ENCODE results near the gene LRRC49. TPM values are rescaled to one million over a fixed set of nuclear protein-coding genes. Genes with fewer than 3 reads are reported as not detected.
"Not testable (repeated sequence)": the region's sequence is repeated elsewhere in the genome, so short reads cannot be mapped to it uniquely, and the experiment has no call there.

The LRRC49 gene
- total RNA-seq, 2 experiments from 2014 or later: not detected

GRCh38 chr15:71011503-71012155 is 119.0 kb downstream of the LRRC49 start:
- Mint-ChIP-seq H3K4me3 (no peak overlapping the region), H3K36me3 (ENCODE audit: low read depth) (no peaks in the 10 kb centered on the region), H3K27me3 (ENCODE audit: low read depth) (peaks cover 7% of the 10 kb centered on the region), H3K27ac (no peak overlapping the region), H3K4me1 (ENCODE audit: low read depth) (no peaks in the 10 kb centered on the region), H3K9me3 (ENCODE audit: insufficient read depth) (no peaks in the 10 kb centered on the region)
- no peak for ATAC-seq
- POLR2A ChIA-PET: no interaction called here
- CTCF ChIA-PET: no interaction called here
- DNase-seq: no peak

GRCh38 chr15:71013446-71013845 is 120.8 kb downstream of the LRRC49 start:
- CTCF ChIA-PET: no interaction called here
- Mint-ChIP-seq H3K4me1 (ENCODE audit: low read depth) (no peaks in the 10 kb centered on the region), H3K27me3 (ENCODE audit: low read depth) (peaks cover 7% of the 10 kb centered on the region), H3K36me3 (ENCODE audit: low read depth) (no peaks in the 10 kb centered on the region), H3K9me3 (ENCODE audit: insufficient read depth) (no peaks in the 10 kb centered on the region), H3K27ac (no peak overlapping the region), H3K4me3 (no peak overlapping the region)
- ATAC-seq (no peak), DNase-seq (no peak)
- POLR2A ChIA-PET: no interaction called here

DNA sequence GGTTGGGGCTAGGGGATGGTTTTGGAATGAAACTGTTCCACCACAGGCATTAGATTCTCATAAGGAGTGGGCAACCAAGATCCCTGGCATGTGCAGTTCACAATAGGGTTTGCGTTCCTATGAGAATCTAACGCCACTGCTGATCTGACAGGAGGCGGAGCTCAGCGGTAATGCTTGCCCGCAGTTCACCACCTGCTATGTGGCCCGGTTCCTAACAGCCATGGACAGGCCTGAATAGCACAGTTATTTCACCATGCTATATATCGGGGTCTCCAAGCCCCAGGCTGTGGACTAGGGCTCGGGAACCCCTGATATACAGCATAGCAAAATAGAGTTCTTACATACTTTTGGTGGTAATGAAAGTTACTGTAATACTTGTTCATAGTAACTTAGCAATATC is 122.7 kb downstream of the LRRC49 start:
- POLR2A ChIA-PET: no interaction called here
- Mint-ChIP-seq H3K36me3 (ENCODE audit: low read depth) (no peaks in the 10 kb centered on the region), H3K27me3 (ENCODE audit: low read depth) (peaks cover 7% of the 10 kb centered on the region), H3K4me1 (ENCODE audit: low read depth) (no peaks in the 10 kb centered on the region), H3K4me3 (no peak overlapping the region), H3K27ac (no peak overlapping the region), H3K9me3 (ENCODE audit: insufficient read depth) (no peaks in the 10 kb centered on the region)
- ATAC-seq: no peak
- DNase-seq: no peak
- CTCF ChIA-PET: no interaction called here

DNA sequence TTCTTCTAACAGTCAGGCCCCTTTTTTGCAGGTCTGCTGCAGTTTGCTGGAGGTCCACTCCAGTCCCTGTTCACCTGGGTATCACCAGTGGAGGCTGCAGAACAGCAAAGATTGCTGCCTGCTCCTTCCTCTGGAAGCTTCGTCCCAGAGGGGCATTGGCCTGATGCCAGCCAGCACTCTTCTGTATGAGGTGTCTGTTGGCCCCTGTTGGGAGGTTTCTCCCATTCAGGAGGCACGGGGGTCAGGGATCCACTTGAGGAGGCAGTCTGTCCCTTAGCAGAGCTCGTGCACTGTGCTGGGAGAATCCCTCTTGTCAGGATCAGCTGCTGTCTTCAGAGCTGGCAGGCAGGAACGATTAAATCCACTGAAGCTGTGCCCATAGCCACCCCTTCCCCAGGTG is 138.6 kb downstream of the LRRC49 start:
- DNase-seq; POLR2A ChIA-PET; H3K27me3 Mint-ChIP-seq (ENCODE audit: low read depth); ATAC-seq; CTCF ChIA-PET; H3K27ac Mint-ChIP-seq; H3K9me3 Mint-ChIP-seq (ENCODE audit: insufficient read depth); H3K4me1 Mint-ChIP-seq (ENCODE audit: low read depth); H3K36me3 Mint-ChIP-seq (ENCODE audit: low read depth); H3K4me3 Mint-ChIP-seq: not testable (repeated sequence)

DNA sequence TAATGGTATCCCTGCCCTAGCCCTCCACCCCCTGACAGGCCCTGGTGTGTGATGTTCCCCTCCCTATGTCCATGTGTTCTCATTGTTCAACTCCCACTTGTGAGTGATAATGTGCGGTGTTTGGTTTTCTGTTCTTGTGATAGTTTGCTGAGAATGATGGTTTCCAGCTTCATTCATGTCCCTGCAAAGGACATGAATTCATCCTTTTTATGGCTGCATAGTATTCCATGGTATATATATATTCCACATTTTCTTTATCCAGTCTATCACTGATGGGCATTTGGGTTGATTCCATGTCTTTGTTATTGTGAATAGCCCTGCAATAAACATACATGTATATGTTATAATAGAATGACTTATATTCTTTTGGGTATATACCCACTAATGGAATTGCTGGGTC is 142.9 kb downstream of the LRRC49 start:
- CTCF ChIA-PET; POLR2A ChIA-PET; ATAC-seq; H3K36me3 Mint-ChIP-seq (ENCODE audit: low read depth); H3K4me1 Mint-ChIP-seq (ENCODE audit: low read depth); H3K27me3 Mint-ChIP-seq (ENCODE audit: low read depth); H3K9me3 Mint-ChIP-seq (ENCODE audit: insufficient read depth); H3K27ac Mint-ChIP-seq; DNase-seq; H3K4me3 Mint-ChIP-seq: not testable (repeated sequence)

DNA sequence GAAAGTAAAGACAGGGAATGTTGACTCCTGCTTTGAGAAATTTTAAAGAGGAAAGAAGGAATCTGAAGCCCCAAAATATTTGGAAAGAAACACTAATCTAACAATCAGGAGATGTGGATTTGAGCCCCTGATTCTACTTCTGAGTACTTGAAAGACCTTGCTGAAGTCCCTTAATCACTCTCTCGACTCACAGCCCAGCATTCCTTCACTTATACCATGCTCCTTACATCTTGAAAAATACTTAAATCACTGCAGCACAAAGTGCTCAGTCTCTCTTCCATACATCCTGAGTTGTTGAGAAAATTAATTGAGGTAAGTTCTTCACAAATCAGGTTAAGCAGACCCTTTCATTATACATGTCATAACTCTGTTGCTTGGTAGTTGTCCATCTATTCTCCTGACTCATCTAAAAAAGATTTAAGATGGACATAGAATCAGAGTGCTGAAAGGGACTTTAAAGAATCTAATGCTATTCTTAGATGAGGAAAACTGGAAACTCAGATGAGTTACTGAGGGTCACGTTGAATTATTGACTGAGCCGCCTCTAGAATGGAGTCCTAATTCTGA is 149.8 kb downstream of the LRRC49 start:
- ATAC-seq (no peak), DNase-seq (no peak)
- Mint-ChIP-seq H3K4me1 (ENCODE audit: low read depth) (no peaks in the 10 kb centered on the region), H3K27me3 (ENCODE audit: low read depth) (peaks cover 7% of the 10 kb centered on the region), H3K4me3 (no peak overlapping the region), H3K27ac (no peak overlapping the region), H3K9me3 (ENCODE audit: insufficient read depth) (no peaks in the 10 kb centered on the region), H3K36me3 (ENCODE audit: low read depth) (no peaks in the 10 kb centered on the region)
- ChIA-PET POLR2A (no interaction called here), CTCF (no interaction called here)

DNA sequence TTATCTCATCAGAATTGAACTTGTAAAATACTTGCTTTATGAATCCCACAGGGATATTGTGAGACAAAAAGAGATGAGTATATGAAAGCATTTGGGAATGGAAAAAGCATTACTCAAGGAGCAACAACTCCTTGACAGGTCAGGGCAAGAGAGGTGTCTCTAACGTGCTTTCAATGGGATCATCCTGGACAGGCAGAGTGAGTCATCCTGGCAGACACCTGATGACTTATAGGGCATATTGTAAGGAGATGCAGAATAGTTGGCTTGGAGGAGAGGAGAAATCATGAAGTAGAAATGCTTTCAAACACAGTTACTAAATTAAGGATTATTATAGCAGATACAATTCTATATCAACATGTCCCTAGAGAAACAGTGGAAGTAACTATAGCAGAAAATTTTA is 150.7 kb downstream of the LRRC49 start:
- no peaks in the 10 kb centered on the region for H3K9me3 Mint-ChIP-seq (ENCODE audit: insufficient read depth)
- ChIA-PET POLR2A (no interaction called here), CTCF (no interaction called here)
- H3K27ac Mint-ChIP-seq: no peak overlapping the region
- no peak overlapping the region for H3K4me3 Mint-ChIP-seq
- no peaks in the 10 kb centered on the region for H3K4me1 Mint-ChIP-seq (ENCODE audit: low read depth)
- DNase-seq (no peak), ATAC-seq (no peak)
- H3K36me3 Mint-ChIP-seq (ENCODE audit: low read depth): no peaks in the 10 kb centered on the region
- H3K27me3 Mint-ChIP-seq (ENCODE audit: low read depth): peaks cover 7% of the 10 kb centered on the region

GRCh38 chr15:71044006-71044405 is 151.4 kb downstream of the LRRC49 start:
- no peak for ATAC-seq
- no peaks in the 10 kb centered on the region for H3K4me1 Mint-ChIP-seq (ENCODE audit: low read depth)
- POLR2A ChIA-PET: no interaction called here
- peaks cover 7% of the 10 kb centered on the region for H3K27me3 Mint-ChIP-seq (ENCODE audit: low read depth)
- H3K27ac Mint-ChIP-seq: no peak overlapping the region
- no peak overlapping the region for H3K4me3 Mint-ChIP-seq
- no peak for DNase-seq
- CTCF ChIA-PET: no interaction called here
- no peaks in the 10 kb centered on the region for H3K9me3 Mint-ChIP-seq (ENCODE audit: insufficient read depth)
- no peaks in the 10 kb centered on the region for H3K36me3 Mint-ChIP-seq (ENCODE audit: low read depth)

- CTCF ChIA-PET; H3K36me3 Mint-ChIP-seq (ENCODE audit: low read depth); ATAC-seq; H3K27ac Mint-ChIP-seq; H3K4me3 Mint-ChIP-seq; POLR2A ChIA-PET; H3K9me3 Mint-ChIP-seq (ENCODE audit: insufficient read depth); H3K27me3 Mint-ChIP-seq (ENCODE audit: low read depth); DNase-seq; H3K4me1 Mint-ChIP-seq (ENCODE audit: low read depth): not testable (repeated sequence)
Observed at GRCh38 chr15:71046146-71046545, 153.5 kb downstream of the LRRC49 start.

DNA sequence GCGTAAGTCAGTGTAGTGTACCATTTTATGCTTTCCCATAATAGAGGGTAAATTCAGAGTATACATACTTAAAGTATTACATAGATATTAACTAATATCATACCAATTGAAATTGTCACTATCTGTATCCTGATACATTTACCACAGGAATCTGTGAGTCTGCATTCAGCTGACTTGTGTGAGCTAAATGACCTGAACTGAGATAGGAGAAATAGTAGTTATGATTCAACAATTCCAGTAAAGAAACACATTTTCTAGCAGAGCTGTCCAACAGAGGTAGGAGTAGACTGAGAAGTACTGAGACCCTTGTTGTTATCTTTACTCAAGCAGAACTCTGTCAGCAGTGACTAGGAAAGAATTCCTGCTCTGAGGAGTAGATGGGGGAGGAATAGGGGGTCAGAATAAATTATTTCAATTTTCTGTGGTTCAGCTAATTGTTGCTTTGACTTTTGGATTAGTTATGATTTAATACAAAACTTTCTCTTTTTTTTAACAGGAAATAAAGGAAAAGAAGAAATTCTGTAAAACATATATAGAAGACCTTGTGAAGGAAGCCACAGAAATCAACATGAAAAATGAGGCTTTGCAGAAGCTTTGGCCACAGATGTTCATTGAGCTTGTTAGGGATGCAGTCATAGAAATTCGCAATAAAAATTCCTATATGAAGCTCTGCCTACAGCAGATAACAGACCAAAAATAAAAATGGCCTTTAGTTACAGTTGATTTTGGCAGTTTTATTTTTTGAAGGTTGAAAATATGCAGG is 156.5 kb downstream of the LRRC49 start:
- POLR2A ChIA-PET: no interaction called here
- H3K9me3 Mint-ChIP-seq (ENCODE audit: insufficient read depth): no peaks in the 10 kb centered on the region
- ATAC-seq (no peak), DNase-seq (no peak)
- H3K27me3 Mint-ChIP-seq (ENCODE audit: low read depth): peaks cover 2% of the 10 kb centered on the region
- CTCF ChIA-PET: no interaction called here
- H3K4me1 Mint-ChIP-seq (ENCODE audit: low read depth): no peaks in the 10 kb centered on the region
- no peak overlapping the region for H3K27ac Mint-ChIP-seq
- no peaks in the 10 kb centered on the region for H3K36me3 Mint-ChIP-seq (ENCODE audit: low read depth)
- H3K4me3 Mint-ChIP-seq: no peak overlapping the region

GRCh38 chr15:71049706-71050422 is 157.2 kb downstream of the LRRC49 start:
- POLR2A ChIA-PET: no interaction called here
- Mint-ChIP-seq H3K27me3 (ENCODE audit: low read depth) (peaks cover 2% of the 10 kb centered on the region), H3K4me3 (no peak overlapping the region), H3K27ac (no peak overlapping the region), H3K36me3 (ENCODE audit: low read depth) (no peaks in the 10 kb centered on the region), H3K4me1 (ENCODE audit: low read depth) (no peaks in the 10 kb centered on the region), H3K9me3 (ENCODE audit: insufficient read depth) (no peaks in the 10 kb centered on the region)
- CTCF ChIA-PET: no interaction called here
- DNase-seq (no peak), ATAC-seq (no peak)

DNA sequence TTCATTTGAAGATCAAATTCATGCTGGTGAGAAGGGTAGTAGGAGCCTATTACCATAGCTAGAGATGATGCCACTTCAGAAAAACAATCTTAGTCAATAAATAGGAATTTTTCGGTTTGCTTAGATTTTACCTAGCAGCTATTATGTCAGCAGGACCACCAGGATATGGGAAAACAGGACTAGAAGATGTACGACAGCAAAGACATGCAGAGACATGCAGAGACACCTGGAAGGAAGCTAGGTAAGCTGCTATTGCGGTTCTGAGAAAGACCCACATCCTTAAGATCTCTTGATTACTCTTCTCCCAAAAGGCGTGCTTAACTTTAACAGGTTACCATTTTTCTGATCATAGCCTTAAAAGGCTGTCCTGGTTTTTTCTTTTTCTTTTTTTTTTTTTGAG is 157.8 kb downstream of the LRRC49 start:
- Mint-ChIP-seq H3K4me3 (no peak overlapping the region), H3K36me3 (ENCODE audit: low read depth) (no peaks in the 10 kb centered on the region), H3K4me1 (ENCODE audit: low read depth) (no peaks in the 10 kb centered on the region), H3K9me3 (ENCODE audit: insufficient read depth) (no peaks in the 10 kb centered on the region), H3K27me3 (ENCODE audit: low read depth) (peaks cover 2% of the 10 kb centered on the region), H3K27ac (no peak overlapping the region)
- ChIA-PET CTCF (no interaction called here), POLR2A (no interaction called here)
- DNase-seq: no peak
- ATAC-seq: no peak
